GM12878 (cell line): ENCODE results near the gene LMAN2L.
"Not testable (repeated sequence)": the region's sequence is repeated elsewhere in the genome, so short reads cannot be mapped to it uniquely, and the experiment has no call there.

Source experiments
- ASH2L ChIP-seq: fragments of 300-600, 200-600 bp; sonication (generic); IDR thresholded peaks from 2 replicates; pipeline ENCODE4 v1.6.1; 2017; ENCODE audit warnings: low read depth, mild to moderate bottlenecking, borderline replicate concordance
- HDAC6 ChIP-seq: fragments of 200-600 bp; sonication (generic); IDR thresholded peaks from one replicate; pipeline ENCODE4 v1.8.0; 2017; ENCODE audit warnings: antibody characterized with exemption; ENCODE audit not compliant: unreplicated experiment
- IKZF1 ChIP-seq: fragments of 450-650 bp; conservative IDR thresholded peaks from 2 replicates; pipeline ENCODE4 v1.6.1; 2017; ENCODE audit warnings: antibody characterized with exemption, mild to moderate bottlenecking
- POLR2AphosphoS2 ChIP-seq: IDR thresholded peaks from 2 replicates; pipeline ENCODE4 v1.6.1; 2011; ENCODE audit warnings: low read depth, mild to moderate bottlenecking, low read length, improper control_type of control experiment, moderate library complexity
- TCF3 ChIP-seq: IDR thresholded peaks from 2 replicates; pipeline ENCODE4 v1.6.1; 2012; ENCODE audit warnings: low read depth, mild to moderate bottlenecking, low read length, borderline replicate concordance; ENCODE audit not compliant: insufficient read depth
- ZNF217 ChIP-seq: fragments of 450-650 bp; IDR thresholded peaks from 2 replicates; pipeline ENCODE4 v1.6.1; 2017; ENCODE audit warnings: antibody characterized with exemption, mild to moderate bottlenecking

- not testable (repeated sequence) for TF ChIP-seq POLR2AphosphoS2, TCF3, ASH2L, HDAC6, ZNF217, IKZF1
Observed at GRCh38 chr2:96665717-96666116, 74.1 kb downstream of the LMAN2L start.
